Pancreas (tissue), 10 donors: Measurements from ENCODE around the gene ACSF3. TPM values are rescaled to one million over a fixed set of nuclear protein-coding genes. Genes with fewer than 3 reads are reported as not detected.

ENCODE experiments used
- ATAC-seq, 4 donors: fragments of 200-7000 bp; cut with Tn5 transposase; one replicate each; pipeline versions ENCODE4 v1.8.0 to v1.9.1; 2020; ENCODE audit warnings: mild to moderate bottlenecking in 4 of 4, moderate library complexity in 4 of 4
- DNase-seq, 6 donors: peaks; one replicate each; pipeline ENCODE4 v3.0.0-alpha.2; 2020
- FAIRE-seq: peaks from 2 replicates; lab custom pipeline; 2012; peaks lifted over from hg19 to GRCh38; lab: Jason Lieb, UNC
- H3K27ac ChIP-seq, 4 donors: fragments of 200-600 bp; sonication (generic); 1 replicate in 3 of 4; 2 replicates in 1 of 4; pipeline versions ENCODE4 v1.5.0 to v1.8.0; 2020
- H3K27me3 ChIP-seq, 4 donors: fragments of 200-600 bp; one replicate each; pipeline ENCODE4 v1.8.0; 2021
- H3K36me3 ChIP-seq, 3 donors: fragments of 200-600 bp; sonication (generic) in 1 of 3; one replicate each; pipeline versions ENCODE4 v1.5.0 to v1.8.0; 2020 to 2021
- H3K4me1 ChIP-seq, 3 donors: fragments of 200-600 bp; one replicate each; pipeline ENCODE4 v1.8.0; 2021
- H3K4me3 ChIP-seq, 4 donors: fragments of 200-600 bp; sonication (generic) in 2 of 4; one replicate each; pipeline versions ENCODE4 v1.5.0 to v1.8.0; 2020 to 2021
- H3K9me3 ChIP-seq, 4 donors: fragments of 200-600 bp; one replicate each; pipeline ENCODE4 v1.8.0; 2021
- CTCF ChIP-seq, 4 donors: fragments of 200-600 bp; sonication (generic) in 3 of 4; IDR thresholded peaks; one replicate each; pipeline versions ENCODE4 v1.5.0 to v1.8.0; 2021; ENCODE audit warnings: antibody characterized with exemption in 4 of 4
- WGBS, 2 donors: extraction: QIAGEN DNeasy Blood & Tissue Kit; methylation state at CpG; one replicate each; pipeline ENCODE4 v1.1.7; 2013; 5-methylcytosine and 5-hydroxymethylcytosine counted together
- intact Hi-C, 3 donors: fragments of 100-400 bp; cut with DNase I; formaldehyde crosslinking; loops; one replicate each; pipeline versions ENCODE4 v1.11.1 to v1.14.2; 2022
- polyA plus RNA-seq, 2 donors: library from polyadenylated mRNA; stranded (reverse); fragments of 200-250 nt; gene quantifications; one replicate each; pipeline ENCODE4 v1.2.3, GENCODE V29; 2013
- total RNA-seq, 6 donors: library from RNA; stranded (reverse); fragmentation: NEBNext Ultra II Directional in 4 of 6; extraction: Animal tissue kit (Norgen Biotek cat#: 25700) in 4 of 6; gene quantifications; one replicate each; pipeline versions ENCODE4 v1.2.1 to v1.2.4, GENCODE V29; 2021 to 2023
- donor health status: healthy with polysubstance abuse.
- donor health status: DM: no; HTN: no; CAD: no; lungs with moderate emphysema.
- donor health status: DM: no; HTN: no; CAD: no.
- donor health status: control.
- donor health status: control.
- donor health status: Bipolar disorder and iron deficiency.
- donor health status: DM: yes; HTN: yes; CAD: no.
- donor health status: DM: no; HTN: no; CAD: no.
- donor health status: DM: no; HTN: no; CAD: no.
- donor health status: DM: yes; HTN: yes; CAD: no.

Gene ACSF3
- total and polyA plus RNA-seq, 8 donors = 17.3 to 36.9 (median 20.8) TPM

DNA sequence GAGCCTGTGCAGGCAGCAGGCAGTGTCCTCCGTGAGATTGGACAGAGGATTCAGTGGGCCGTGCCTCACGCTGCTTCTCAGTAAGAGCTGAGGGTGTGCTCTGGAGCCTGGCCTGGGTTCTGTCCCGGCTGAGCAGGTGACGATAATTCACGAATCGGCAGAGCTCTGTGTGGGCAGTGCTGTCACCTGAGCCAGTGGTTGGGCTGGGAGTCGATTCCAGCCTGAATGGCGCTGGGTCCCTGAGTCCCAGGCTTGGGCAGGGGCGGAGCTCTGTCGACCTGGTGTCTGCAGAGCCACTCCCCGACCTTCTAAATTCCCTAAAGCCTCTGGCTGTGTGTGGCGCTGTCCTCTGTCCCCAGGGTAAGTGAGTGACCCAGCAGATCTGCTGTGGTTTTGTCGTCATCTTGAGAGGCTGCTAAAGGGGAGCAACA, 8.4 kb downstream of the ACSF3 start:
- 88 to 90% methylated on average over 14 of the region's 14 CpGs for WGBS, 2 donors
- no peaks in the 10 kb centered on the region for H3K27me3 ChIP-seq
- intact Hi-C loops = no loop called here
- ATAC-seq (no peak), DNase-seq (peak in 1 of 6 donors; percentile 41), FAIRE-seq (no peak)
- no peak for TF ChIP-seq CTCF (IDR thresholded peaks at IDR 0.05)
- H3K27ac ChIP-seq = no peak overlapping the region
- no peaks in the 10 kb centered on the region for H3K9me3 ChIP-seq
- H3K4me3 ChIP-seq = no peak overlapping the region
- H3K36me3 ChIP-seq = peaks cover 0 to 35% (median 4%) of the 10 kb centered on the region in 3 donors
- peaks cover 0 to 5% (median 0%) of the 10 kb centered on the region in 3 donors for H3K4me1 ChIP-seq

DNA sequence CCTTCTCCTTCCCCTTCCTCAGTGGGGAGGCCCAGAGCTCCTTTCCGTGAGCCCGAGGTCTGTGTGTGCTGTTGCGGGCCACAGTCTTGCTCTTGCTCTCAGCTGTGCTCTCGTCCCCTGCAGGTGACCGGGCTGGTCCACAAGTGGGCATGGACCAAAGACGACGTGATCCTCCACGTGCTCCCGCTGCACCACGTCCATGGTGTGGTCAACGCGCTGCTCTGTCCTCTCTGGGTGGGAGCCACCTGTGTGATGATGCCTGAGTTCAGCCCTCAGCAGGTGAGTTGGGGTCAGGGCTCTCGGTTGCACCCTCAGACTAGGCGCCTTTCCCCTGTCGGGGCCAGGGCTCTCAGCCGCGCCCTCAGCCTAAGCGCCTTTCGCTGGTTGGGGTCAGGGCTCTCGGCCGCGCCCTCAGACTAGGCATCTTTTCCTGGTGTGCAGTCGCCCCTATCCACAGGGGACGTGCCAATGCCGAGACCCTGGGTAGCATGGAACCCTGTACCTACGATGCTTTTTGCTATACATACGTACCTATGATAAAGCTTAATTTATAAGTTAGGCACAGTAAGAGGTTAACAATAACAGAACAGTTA, 8.9 kb downstream of the ACSF3 start:
- Histone ChIP-seq H3K36me3 (peaks cover 0 to 35% (median 4%) of the 10 kb centered on the region in 3 donors), H3K9me3 (no peaks in the 10 kb centered on the region), H3K4me1 (peaks cover 0 to 5% (median 0%) of the 10 kb centered on the region in 3 donors), H3K27me3 (no peaks in the 10 kb centered on the region), H3K27ac (no peak overlapping the region), H3K4me3 (no peak overlapping the region)
- ATAC-seq (no peak), FAIRE-seq (no peak), DNase-seq (no peak)
- no peak for TF ChIP-seq CTCF (IDR thresholded peaks at IDR 0.05)
- intact Hi-C loops = no loop called here
- WGBS, 2 donors = 91 to 97% methylated on average over 27 of the region's 27 CpGs

DNA sequence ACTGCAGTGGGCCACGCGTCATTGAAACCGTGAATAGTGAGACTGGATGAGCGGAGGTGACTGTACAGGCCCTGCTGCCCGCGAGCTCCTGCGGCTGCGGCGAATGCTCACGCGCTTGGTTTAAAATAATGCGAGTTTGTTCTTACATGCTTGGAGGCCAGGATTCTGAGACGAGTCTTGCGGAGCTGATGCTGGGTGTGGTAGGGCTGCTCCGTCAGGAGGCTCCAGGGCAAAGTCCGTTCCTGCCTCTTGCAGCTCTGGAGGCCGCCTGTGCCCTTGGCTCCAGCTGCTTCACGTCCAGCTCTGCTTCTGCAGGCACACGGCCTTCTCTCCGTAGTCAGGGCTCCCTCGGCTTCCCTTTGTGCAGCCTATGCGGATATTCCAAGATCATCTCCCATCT, 9.5 kb downstream of the ACSF3 start:
- H3K27ac ChIP-seq = no peak overlapping the region
- WGBS, 2 donors = 68 to 85% methylated on average over 22 of the region's 22 CpGs
- H3K27me3 ChIP-seq = no peaks in the 10 kb centered on the region
- peak in 1 of 6 donors; percentile 44 for DNase-seq
- no peak for FAIRE-seq
- TF ChIP-seq CTCF (IDR thresholded peaks at IDR 0.05) = no peak
- peaks cover 0 to 35% (median 4%) of the 10 kb centered on the region in 3 donors for H3K36me3 ChIP-seq
- peak in 1 of 4 donors; percentile 13 for ATAC-seq
- intact Hi-C loops = no loop called here
- H3K4me3 ChIP-seq = no peak overlapping the region
- peaks cover 0 to under 1% (median 0%) of the 10 kb centered on the region in 3 donors for H3K4me1 ChIP-seq
- no peaks in the 10 kb centered on the region for H3K9me3 ChIP-seq

DNA sequence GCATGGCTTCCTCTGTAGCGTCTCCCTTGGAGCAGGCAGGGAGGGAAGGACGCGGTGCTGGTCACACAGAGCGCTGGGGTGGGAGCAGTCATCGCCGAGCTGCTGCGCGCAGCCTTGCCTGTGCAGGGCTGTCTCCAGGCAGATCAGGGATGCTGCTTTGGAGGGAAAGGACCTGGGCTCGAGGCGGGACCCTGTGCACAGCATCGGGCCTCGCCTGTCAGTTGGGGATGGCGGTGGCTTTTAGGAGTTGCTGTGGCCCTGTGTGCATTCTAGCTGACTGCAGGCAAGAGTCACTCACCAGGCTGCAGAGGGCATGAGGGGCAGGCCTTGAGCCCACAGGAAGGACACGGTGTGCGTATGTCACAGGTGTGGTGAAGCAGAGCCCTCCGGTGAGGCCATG, 10.1 kb downstream of the ACSF3 start:
- no peak overlapping the region for H3K4me3 ChIP-seq
- no peaks in the 10 kb centered on the region for H3K27me3 ChIP-seq
- no peak for ATAC-seq
- H3K4me1 ChIP-seq = no peaks in the 10 kb centered on the region
- WGBS, 2 donors = 86 to 98% methylated on average over 16 of the region's 16 CpGs
- TF ChIP-seq CTCF (IDR thresholded peaks at IDR 0.05) = no peak
- no peak for DNase-seq
- intact Hi-C loops = no loop called here
- no peaks in the 10 kb centered on the region for H3K9me3 ChIP-seq
- no peak for FAIRE-seq
- peaks cover 0 to 35% (median 4%) of the 10 kb centered on the region in 3 donors for H3K36me3 ChIP-seq
- H3K27ac ChIP-seq = no peak overlapping the region

GRCh38 chr16:89104303-89104702, 10.7 kb downstream of the ACSF3 start:
- Histone ChIP-seq H3K27ac (no peak overlapping the region), H3K4me3 (no peak overlapping the region), H3K36me3 (peaks cover 0 to 35% (median 4%) of the 10 kb centered on the region in 3 donors), H3K4me1 (no peaks in the 10 kb centered on the region), H3K9me3 (no peaks in the 10 kb centered on the region), H3K27me3 (no peaks in the 10 kb centered on the region)
- FAIRE-seq = no peak
- WGBS, 2 donors = 82 to 93% methylated on average over 10 of the region's 10 CpGs
- no peak for ATAC-seq
- intact Hi-C loops = no loop called here
- peak in 1 of 6 donors; percentile 25 for DNase-seq
- no peak for TF ChIP-seq CTCF (IDR thresholded peaks at IDR 0.05)
